ENCODE results near the gene TCEA3.

TCEA3 gene

GRCh38 chr1:23397908-23398307 is 26.6 kb downstream of the TCEA3 start:
- Histone ChIP-seq H3K9ac (ENCODE audit: insufficient read length) (no peak overlapping the region), H3K36me3 (ENCODE audit: insufficient read depth, low read length) (peaks cover 15% of the 10 kb centered on the region; the same call in 1 of the 2 replicates), H3K9me3 (ENCODE audit: low read depth, low read length) (no peaks in the 10 kb centered on the region), H3K4me3 (no peak overlapping the region), H3K27ac (no peak overlapping the region)
- no peak for DNase-seq (ENCODE audit: low read depth, low spot score)
- TF ChIP-seq EZH2 (IDR thresholded peaks at IDR 0.05) = no peak
- TF ChIP-seq POLR2AphosphoS5 (IDR thresholded peaks at IDR 0.05; ENCODE audit: borderline replicate concordance, low read depth, low read length) = no peak
- TF ChIP-seq FOXP2 (optimal IDR thresholded peaks at IDR 0.05; ENCODE audit: control extremely low read depth, extremely low read length, insufficient read depth) = no peak

GRCh38 chr1:23396380-23396779 is 28.2 kb downstream of the TCEA3 start:
- Histone ChIP-seq H3K9ac (ENCODE audit: insufficient read length) (no peak overlapping the region), H3K9me3 (ENCODE audit: low read depth, low read length) (no peaks in the 10 kb centered on the region), H3K27ac (no peak overlapping the region), H3K36me3 (ENCODE audit: insufficient read depth, low read length) (peaks cover 15% of the 10 kb centered on the region; the same call in 1 of the 2 replicates), H3K4me3 (no peak overlapping the region)
- no peak for DNase-seq (ENCODE audit: low read depth, low spot score)
- TF ChIP-seq FOXP2 (optimal IDR thresholded peaks at IDR 0.05; ENCODE audit: control extremely low read depth, extremely low read length, insufficient read depth) = no peak
- no peak for TF ChIP-seq EZH2 (IDR thresholded peaks at IDR 0.05)
- TF ChIP-seq POLR2AphosphoS5 (IDR thresholded peaks at IDR 0.05; ENCODE audit: borderline replicate concordance, low read depth, low read length) = no peak

GRCh38 chr1:23395849-23396248 is 28.7 kb downstream of the TCEA3 start:
- TF ChIP-seq POLR2AphosphoS5 (IDR thresholded peaks at IDR 0.05; ENCODE audit: borderline replicate concordance, low read depth, low read length) (no peak), FOXP2 (optimal IDR thresholded peaks at IDR 0.05; ENCODE audit: control extremely low read depth, extremely low read length, insufficient read depth) (no peak), EZH2 (IDR thresholded peaks at IDR 0.05) (no peak)
- Histone ChIP-seq H3K36me3 (ENCODE audit: insufficient read depth, low read length) (peaks cover 15% of the 10 kb centered on the region; the same call in 1 of the 2 replicates), H3K9me3 (ENCODE audit: low read depth, low read length) (no peaks in the 10 kb centered on the region), H3K4me3 (no peak overlapping the region), H3K27ac (no peak overlapping the region), H3K9ac (ENCODE audit: insufficient read length) (no peak overlapping the region)
- no peak for DNase-seq (ENCODE audit: low read depth, low spot score)

GRCh38 chr1:23395154-23395724 is 29.3 kb downstream of the TCEA3 start:
- no peak overlapping the region for H3K4me3 ChIP-seq
- H3K27ac ChIP-seq = peak overlapping the region; percentile 57; the same call in 1 of the 2 replicates
- H3K9ac ChIP-seq (ENCODE audit: insufficient read length) = no peak overlapping the region
- no peaks in the 10 kb centered on the region for H3K9me3 ChIP-seq (ENCODE audit: low read depth, low read length)
- H3K36me3 ChIP-seq (ENCODE audit: insufficient read depth, low read length) = peaks cover 15% of the 10 kb centered on the region; the same call in 1 of the 2 replicates
- TF ChIP-seq POLR2AphosphoS5 (IDR thresholded peaks at IDR 0.05; ENCODE audit: borderline replicate concordance, low read depth, low read length) (no peak), EZH2 (IDR thresholded peaks at IDR 0.05) (no peak), FOXP2 (optimal IDR thresholded peaks at IDR 0.05; ENCODE audit: control extremely low read depth, extremely low read length, insufficient read depth) (no peak)
- no peak for DNase-seq (ENCODE audit: low read depth, low spot score)

GRCh38 chr1:23394684-23395083 is 29.9 kb downstream of the TCEA3 start:
- H3K36me3 ChIP-seq (ENCODE audit: insufficient read depth, low read length) = peaks cover 15% of the 10 kb centered on the region; the same call in 1 of the 2 replicates
- H3K9me3 ChIP-seq (ENCODE audit: low read depth, low read length) = no peaks in the 10 kb centered on the region
- peak overlapping the region; percentile 57; the same call in 1 of the 2 replicates for H3K27ac ChIP-seq
- no peak overlapping the region for H3K4me3 ChIP-seq
- TF ChIP-seq POLR2AphosphoS5 (IDR thresholded peaks at IDR 0.05; ENCODE audit: borderline replicate concordance, low read depth, low read length) (no peak), FOXP2 (optimal IDR thresholded peaks at IDR 0.05; ENCODE audit: control extremely low read depth, extremely low read length, insufficient read depth) (no peak), EZH2 (IDR thresholded peaks at IDR 0.05) (no peak)
- no peak overlapping the region for H3K9ac ChIP-seq (ENCODE audit: insufficient read length)
- DNase-seq (ENCODE audit: low read depth, low spot score) = no peak

- Histone ChIP-seq H3K27ac (no peak overlapping the region), H3K36me3 (ENCODE audit: insufficient read depth, low read length) (peaks cover 12% of the 10 kb centered on the region; the same call in 1 of the 2 replicates), H3K9me3 (ENCODE audit: low read depth, low read length) (no peaks in the 10 kb centered on the region), H3K4me3 (no peak overlapping the region), H3K9ac (ENCODE audit: insufficient read length) (no peak overlapping the region)
- TF ChIP-seq POLR2AphosphoS5 (IDR thresholded peaks at IDR 0.05; ENCODE audit: borderline replicate concordance, low read depth, low read length) (no peak), EZH2 (IDR thresholded peaks at IDR 0.05) (no peak)
- no peak for DNase-seq (ENCODE audit: low read depth, low spot score)
Measured at GRCh38 chr1:23394181-23394580, 30.4 kb downstream of the TCEA3 start.

GRCh38 chr1:23393706-23394105 is 30.8 kb downstream of the TCEA3 start:
- Histone ChIP-seq H3K9me3 (ENCODE audit: low read depth, low read length) (no peaks in the 10 kb centered on the region), H3K4me3 (no peak overlapping the region), H3K27ac (no peak overlapping the region), H3K36me3 (ENCODE audit: insufficient read depth, low read length) (peaks cover 12% of the 10 kb centered on the region; the same call in 1 of the 2 replicates), H3K9ac (ENCODE audit: insufficient read length) (no peak overlapping the region)
- TF ChIP-seq EZH2 (IDR thresholded peaks at IDR 0.05) (no peak), FOXP2 (optimal IDR thresholded peaks at IDR 0.05; ENCODE audit: control extremely low read depth, extremely low read length, insufficient read depth) (no peak), POLR2AphosphoS5 (IDR thresholded peaks at IDR 0.05; ENCODE audit: borderline replicate concordance, low read depth, low read length) (no peak)
- no peak for DNase-seq (ENCODE audit: low read depth, low spot score)

- H3K4me3 ChIP-seq = no peak overlapping the region
- no peak for TF ChIP-seq FOXP2 (optimal IDR thresholded peaks at IDR 0.05; ENCODE audit: control extremely low read depth, extremely low read length, insufficient read depth)
- 0 out of 2 replicates have a peak, but pooled peaks have one; percentile 22 for TF ChIP-seq POLR2AphosphoS5 (IDR thresholded peaks at IDR 0.05; ENCODE audit: borderline replicate concordance, low read depth, low read length)
- no peak overlapping the region for H3K27ac ChIP-seq
- H3K9ac ChIP-seq (ENCODE audit: insufficient read length) = no peak overlapping the region
- no peaks in the 10 kb centered on the region for H3K9me3 ChIP-seq (ENCODE audit: low read depth, low read length)
- DNase-seq (ENCODE audit: low read depth, low spot score) = no peak
- H3K36me3 ChIP-seq (ENCODE audit: insufficient read depth, low read length) = peaks cover 12% of the 10 kb centered on the region; the same call in 1 of the 2 replicates
Measured at GRCh38 chr1:23392125-23392855, 32.3 kb downstream of the TCEA3 start.

All from SK-N-MC (cell line).